ENCODE data around the gene CNOT4.

DNA sequence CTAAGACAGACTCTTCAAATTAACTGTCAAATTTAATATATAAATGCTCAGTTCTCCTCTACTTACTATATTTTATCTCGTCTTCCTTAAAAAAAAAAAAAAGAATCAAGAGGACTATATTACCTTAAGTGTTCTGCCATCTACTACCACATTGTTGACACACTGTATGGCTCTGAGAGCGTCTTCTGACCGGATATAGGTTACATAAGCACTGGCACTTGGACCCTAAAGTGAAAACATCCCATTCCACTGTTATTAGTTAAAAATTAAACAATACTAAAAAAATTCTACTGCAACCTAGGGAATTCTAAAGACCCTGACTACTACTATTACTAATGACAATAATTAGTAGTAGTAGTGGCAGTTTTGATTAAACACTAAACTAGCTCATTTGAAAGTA is 95.7 kb downstream of the CNOT4 start:
- TF ChIP-seq, protein P1, sequence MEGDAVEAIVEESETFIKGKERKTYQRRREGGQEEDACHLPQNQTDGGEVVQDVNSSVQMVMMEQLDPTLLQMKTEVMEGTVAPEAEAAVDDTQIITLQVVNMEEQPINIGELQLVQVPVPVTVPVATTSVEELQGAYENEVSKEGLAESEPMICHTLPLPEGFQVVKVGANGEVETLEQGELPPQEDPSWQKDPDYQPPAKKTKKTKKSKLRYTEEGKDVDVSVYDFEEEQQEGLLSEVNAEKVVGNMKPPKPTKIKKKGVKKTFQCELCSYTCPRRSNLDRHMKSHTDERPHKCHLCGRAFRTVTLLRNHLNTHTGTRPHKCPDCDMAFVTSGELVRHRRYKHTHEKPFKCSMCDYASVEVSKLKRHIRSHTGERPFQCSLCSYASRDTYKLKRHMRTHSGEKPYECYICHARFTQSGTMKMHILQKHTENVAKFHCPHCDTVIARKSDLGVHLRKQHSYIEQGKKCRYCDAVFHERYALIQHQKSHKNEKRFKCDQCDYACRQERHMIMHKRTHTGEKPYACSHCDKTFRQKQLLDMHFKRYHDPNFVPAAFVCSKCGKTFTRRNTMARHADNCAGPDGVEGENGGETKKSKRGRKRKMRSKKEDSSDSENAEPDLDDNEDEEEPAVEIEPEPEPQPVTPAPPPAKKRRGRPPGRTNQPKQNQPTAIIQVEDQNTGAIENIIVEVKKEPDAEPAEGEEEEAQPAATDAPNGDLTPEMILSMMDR (conservative IDR thresholded peaks at IDR 0.05; ENCODE audit: low read depth, low read length): no peak
- TF ChIP-seq EZH2 (IDR thresholded peaks at IDR 0.05; ENCODE audit: low read length, unreplicated experiment) (no peak), EZH2phosphoT487 (IDR thresholded peaks at IDR 0.05; ENCODE audit: borderline replicate concordance, low read length) (no peak)
